ENCODE data around the gene PRTFDC1.

DNA sequence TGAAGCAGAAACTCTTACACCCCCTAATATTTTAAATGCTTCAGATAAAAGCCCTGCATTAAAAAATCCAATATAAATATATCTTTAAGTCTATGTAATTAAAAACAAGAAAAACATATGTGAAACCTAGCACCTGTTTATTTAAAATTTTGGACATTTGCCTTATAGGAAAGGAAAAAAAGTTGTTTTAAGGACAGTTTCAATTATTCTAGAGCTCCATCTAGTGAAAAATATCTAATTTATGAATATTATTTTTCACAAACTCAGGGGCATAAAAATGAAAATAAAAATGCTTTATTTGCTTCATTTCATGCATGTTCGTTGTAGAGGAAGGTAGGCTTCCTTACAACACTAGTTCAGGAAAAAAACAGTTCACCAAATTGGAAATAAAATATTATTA is 37.5 kb upstream of the PRTFDC1 start:
- no peak for TF ChIP-seq POLR2AphosphoS5 (IDR thresholded peaks at IDR 0.05; ENCODE audit: low read depth, low read length)
- TF ChIP-seq SOX5 (CRISPR knock-in tag; IDR thresholded peaks at IDR 0.05; ENCODE audit: borderline replicate concordance), result no peak
- TF ChIP-seq XBP1 (CRISPR knock-in tag; IDR thresholded peaks at IDR 0.05), result no peak
